HepG2 (cell line): ENCODE measurements around the gene COMP. TPM values are rescaled to one million over a fixed set of nuclear protein-coding genes. Genes with fewer than 3 reads are reported as not detected.

Source experiments
- ARID2 ChIP-seq: sonication (generic); formaldehyde crosslinking; IDR thresholded peaks from 2 replicates; pipeline ENCODE4 v1.8.1; 2022; ENCODE audit warnings: mild to moderate bottlenecking, missing genetic modification reagents, borderline replicate concordance
- HNRNPH1 ChIP-seq: fragments of 200-400 bp; formaldehyde crosslinking; optimal IDR thresholded peaks from 2 replicates; pipeline ENCODE3; 2017; ENCODE audit warnings: mild to moderate bottlenecking, low read depth, low read length
- KMT2A ChIP-seq: sonication (generic); formaldehyde crosslinking; IDR thresholded peaks from 2 replicates; pipeline ENCODE4 v1.4.0; 2020; ENCODE audit warnings: missing genetic modification reagents
- MBNL3 ChIP-seq: fragments of 250-450 bp; sonication (Bioruptor Pico); conservative IDR thresholded peaks from 2 replicates; pipeline ENCODE4 v1.8.0; 2022; ENCODE audit warnings: mild to moderate bottlenecking, inconsistent platforms
- NFATC3 ChIP-seq: sonication (generic); formaldehyde crosslinking; IDR thresholded peaks from 2 replicates; pipeline ENCODE4 v1.5.1; 2020; ENCODE audit warnings: mild to moderate bottlenecking, missing genetic modification reagents
- NR2F1 ChIP-seq, 2 experiments: fragments of 450-650 bp in 1 of 2; formaldehyde crosslinking in 1 of 2; IDR thresholded peaks; 2 replicates each; pipeline versions ENCODE4 v1.5.0 to v1.6.1; 2016 to 2020; ENCODE audit warnings: mild to moderate bottlenecking in 1 of 2, missing compliant biosample characterization in 1 of 2, missing genetic modification reagents in 1 of 2, moderate library complexity in 1 of 2
- SATB2 ChIP-seq: sonication (generic); formaldehyde crosslinking; IDR thresholded peaks from 2 replicates; pipeline ENCODE4 v1.5.0; 2020; ENCODE audit warnings: missing genetic modification reagents
- SOX13 ChIP-seq, 3 experiments: fragments of 450-650 bp in 1 of 3; sonication (generic) in 1 of 3; formaldehyde crosslinking in 1 of 3; IDR thresholded peaks in 2 of 3; conservative IDR thresholded peaks in 1 of 3; 2 replicates each; pipeline versions ENCODE4 v1.5.0 to v1.6.1; 2016 to 2020; ENCODE audit warnings: antibody characterized with exemption in 1 of 3, mild to moderate bottlenecking in 1 of 3, missing compliant biosample characterization in 1 of 3, missing genetic modification reagents in 1 of 3, moderate library complexity in 1 of 3
- SOX6 ChIP-seq, 2 experiments: fragments of 450-650 bp in 1 of 2; sonication (generic) in 1 of 2; formaldehyde crosslinking in 1 of 2; IDR thresholded peaks; 2 replicates each; pipeline versions ENCODE4 v1.4.0 to v1.6.1; 2017 to 2020; ENCODE audit warnings: antibody characterized with exemption in 1 of 2, mild to moderate bottlenecking in 1 of 2, missing genetic modification reagents in 1 of 2
- TEF ChIP-seq: sonication (generic); formaldehyde crosslinking; IDR thresholded peaks from 2 replicates; pipeline ENCODE4 v1.5.0; 2020; ENCODE audit warnings: missing genetic modification reagents
- TFDP2 ChIP-seq: sonication (generic); formaldehyde crosslinking; IDR thresholded peaks from 2 replicates; pipeline ENCODE4 v1.4.0; 2020; ENCODE audit warnings: missing genetic modification reagents
- ZBTB1 ChIP-seq: sonication (generic); formaldehyde crosslinking; IDR thresholded peaks from 2 replicates; pipeline ENCODE4 v1.4.0; 2020; ENCODE audit warnings: missing genetic modification reagents, borderline replicate concordance
- ZFAT ChIP-seq: sonication (generic); formaldehyde crosslinking; conservative IDR thresholded peaks from 2 replicates; pipeline ENCODE4 v1.8.1; 2023; ENCODE audit warnings: missing genetic modification reagents, inconsistent platforms
- ZFP1 ChIP-seq: IDR thresholded peaks from 2 replicates; pipeline ENCODE4 v1.6.1; 2016
- ZNF225 ChIP-seq: sonication (generic); formaldehyde crosslinking; IDR thresholded peaks from 2 replicates; pipeline ENCODE4 v1.4.0; 2020; ENCODE audit warnings: mild to moderate bottlenecking, missing genetic modification reagents
- ZNF317 ChIP-seq: sonication (generic); formaldehyde crosslinking; IDR thresholded peaks from 2 replicates; pipeline ENCODE4 v1.5.0; 2020; ENCODE audit warnings: mild to moderate bottlenecking, missing genetic modification reagents
- ZNF326 ChIP-seq: sonication (generic); formaldehyde crosslinking; IDR thresholded peaks from 2 replicates; pipeline ENCODE4 v1.4.0; 2020; ENCODE audit warnings: missing genetic modification reagents, borderline replicate concordance
- ZNF343 ChIP-seq: sonication (generic); formaldehyde crosslinking; IDR thresholded peaks from 2 replicates; pipeline ENCODE4 v1.4.0; 2020; ENCODE audit warnings: mild to moderate bottlenecking, missing genetic modification reagents
- ZNF484 ChIP-seq: sonication (generic); formaldehyde crosslinking; IDR thresholded peaks from 2 replicates; pipeline ENCODE4 v1.5.1; 2020; ENCODE audit warnings: mild to moderate bottlenecking, low read depth, missing genetic modification reagents, borderline replicate concordance
- ZNF609 ChIP-seq: sonication (generic); formaldehyde crosslinking; IDR thresholded peaks from 2 replicates; pipeline ENCODE4 v1.4.0; 2020; ENCODE audit warnings: mild to moderate bottlenecking, missing genetic modification reagents, borderline replicate concordance
- polyA plus RNA-seq, 8 experiments: library from polyadenylated mRNA; depleted of rRNA in 3 of 8; stranded (reverse) in 7 of 8; unstranded in 1 of 8; fragments of >200 nt; fragmentation: Illumina TruSeq in 4 of 8; extraction: Trizol in 4 of 8; gene quantifications; 2 replicates each; pipeline versions ENCODE4 v1.2.1 to v1.2.3, GENCODE V29; 2011 to 2016; ENCODE audit warnings: low read depth in 4 of 8, missing spikeins in 1 of 8, mixed read lengths in 1 of 8; ENCODE audit not compliant: insufficient read depth in 1 of 8
- total RNA-seq, 5 experiments: library from RNA; depleted of rRNA; stranded (reverse); fragments of >200 nt; fragmentation: Illumina TruSeq; extraction: Trizol; gene quantifications; 2 replicates each; pipeline ENCODE4 v1.2.3, GENCODE V29; 2016; ENCODE audit warnings: low read depth in 1 of 5

Gene COMP
- total and polyA plus RNA-seq, 2 of the 13 experiments (the other 11 are each of a cell fraction or from before 2014, with no cell fraction given): 0.04 to 0.13 TPM

GRCh38 chr19:18741124-18742121 lies 49.7 kb downstream of the COMP start (continued):
- TF ChIP-seq SATB2 (CRISPR knock-in tag) (no peak), KMT2A (CRISPR knock-in tag) (no peak), ZNF484 (no peak), NFATC3 (CRISPR knock-in tag) (no peak), SOX13 (IDR thresholded peaks at IDR 0.05) (no peak), SOX13 (CRISPR knock-in tag; conservative IDR thresholded peaks at IDR 0.05 in 1 of 2, IDR thresholded peaks at IDR 0.05 in 1 of 2) (peak in 1 of 2 experiments; percentile 21; a peak in 1 of 4 replicates), ZNF343 (CRISPR knock-in tag) (peak; percentile 82), NR2F1 (CRISPR knock-in tag; IDR thresholded peaks at IDR 0.05) (no peak), TEF (CRISPR knock-in tag) (no peak), ZNF326 (CRISPR knock-in tag) (no peak), ZNF317 (CRISPR knock-in tag) (peak; percentile 49; the same call in 1 of the 2 replicates), ZFP1 (CRISPR knock-in tag) (no peak), ZNF609 (CRISPR knock-in tag) (peak; percentile 54), TFDP2 (CRISPR knock-in tag) (no peak), SOX6 (IDR thresholded peaks at IDR 0.05) (no peak), SOX6 (CRISPR knock-in tag; IDR thresholded peaks at IDR 0.05) (no peak), ZBTB1 (no peak), MBNL3 (no peak), HNRNPH1 (no peak), ZNF225 (CRISPR knock-in tag) (no peak), ARID2 (CRISPR knock-in tag) (no peak), ZFAT (CRISPR knock-in tag) (no peak)
